Keratinocyte (primary cell): ENCODE results near the gene USH2A. TPM values are rescaled to one million over a fixed set of nuclear protein-coding genes. Genes with fewer than 3 reads are reported as not detected.

Experiments
- DNase-seq: peaks from one replicate; pipeline ENCODE4 v3.0.0-alpha.2; 2011; ENCODE audit warnings: low read depth, missing footprints, low spot score
- FAIRE-seq: peaks from 2 replicates; lab custom pipeline; 2011; peaks lifted over from hg19 to GRCh38; lab: Jason Lieb, UNC
- H2AFZ ChIP-seq: 2 replicates; pipeline ENCODE4 v1.6.0; 2012; ENCODE audit warnings: low read length, control low read depth, inconsistent platforms; ENCODE audit not compliant: control insufficient read depth
- H3K27ac ChIP-seq: 2 replicates; pipeline ENCODE4 v1.5.1; 2011; ENCODE audit warnings: low read length; ENCODE audit not compliant: control insufficient read depth, insufficient read depth
- H3K27me3 ChIP-seq: 3 replicates; pipeline ENCODE4 v1.6.0; 2011; ENCODE audit warnings: low read length; ENCODE audit not compliant: control insufficient read depth, insufficient read depth; ENCODE audit errors: extremely low read depth
- H3K36me3 ChIP-seq, 2 experiments: 2 replicates in 1 of 2; 3 replicates in 1 of 2; pipeline ENCODE4 v1.5.1; 2011; ENCODE audit warnings: low read length in 2 of 2, mild to moderate bottlenecking in 1 of 2; ENCODE audit not compliant: control insufficient read depth in 2 of 2, insufficient read depth in 2 of 2; ENCODE audit errors: extremely low read depth in 1 of 2
- H3K4me1 ChIP-seq: 3 replicates; pipeline ENCODE4 v1.5.1; 2011; ENCODE audit warnings: low read length; ENCODE audit not compliant: control insufficient read depth, insufficient read depth; ENCODE audit errors: extremely low read depth
- H3K4me2 ChIP-seq: 3 replicates; pipeline ENCODE4 v1.6.0; 2011; ENCODE audit warnings: low read depth, low read length; ENCODE audit not compliant: control insufficient read depth, insufficient read depth; ENCODE audit errors: extremely low read depth
- H3K4me3 ChIP-seq, 3 experiments: fragments of 200-600 bp in 1 of 3; sonication (generic) in 1 of 3; 2 replicates in 2 of 3; 3 replicates in 1 of 3; pipeline ENCODE4 v1.5.1; 2011 to 2016; ENCODE audit warnings: low read length in 3 of 3, mild to moderate bottlenecking in 3 of 3, control low read depth in 2 of 3, inconsistent platforms in 1 of 3, low read depth in 1 of 3, mixed read lengths in 1 of 3, mixed run types in 1 of 3, moderate library complexity in 1 of 3; ENCODE audit not compliant: control insufficient read depth in 2 of 3, insufficient read depth in 2 of 3; ENCODE audit errors: extremely low read depth in 1 of 3
- H3K79me2 ChIP-seq: 2 replicates; pipeline ENCODE4 v1.6.0; 2012; ENCODE audit warnings: low read length; ENCODE audit not compliant: control insufficient read depth, insufficient read depth
- H3K9ac ChIP-seq: 3 replicates; pipeline ENCODE4 v1.6.0; 2011; ENCODE audit warnings: low read length; ENCODE audit not compliant: control insufficient read depth, insufficient read depth; ENCODE audit errors: extremely low read depth
- H3K9me1 ChIP-seq: 3 replicates; pipeline ENCODE4 v1.6.0; 2011; ENCODE audit warnings: low read length; ENCODE audit not compliant: control insufficient read depth, insufficient read depth; ENCODE audit errors: extremely low read depth
- H3K9me3 ChIP-seq: 2 replicates; pipeline ENCODE4 v1.5.1; 2012; ENCODE audit warnings: low read depth, low read length; ENCODE audit not compliant: control insufficient read depth
- H4K20me1 ChIP-seq: 3 replicates; pipeline ENCODE4 v1.6.0; 2011; ENCODE audit warnings: low read length; ENCODE audit not compliant: control insufficient read depth, insufficient read depth; ENCODE audit errors: extremely low read depth
- CTCF ChIP-seq, 3 experiments: IDR thresholded peaks in 1 of 3; conservative IDR thresholded peaks in 1 of 3; optimal IDR thresholded peaks in 1 of 3; 2 replicates in 2 of 3; 3 replicates in 1 of 3; pipeline versions ENCODE3 to v1.5.1; 2011; ENCODE audit warnings: low read length in 3 of 3, mild to moderate bottlenecking in 3 of 3, moderate library complexity in 2 of 3, control low read depth in 1 of 3, inconsistent platforms in 1 of 3; ENCODE audit not compliant: insufficient read depth in 2 of 3; ENCODE audit errors: extremely low read depth in 1 of 3
- EZH2 ChIP-seq: IDR thresholded peaks from one replicate; pipeline ENCODE4 v1.6.1; 2012; ENCODE audit warnings: inconsistent platforms, mild to moderate bottlenecking, low read length, moderate library complexity
- dilution Hi-C: fragments of 300-500 bp; cut with MboI; formaldehyde crosslinking; loops from one replicate; pipeline ENCODE4 v1.7.0; 2020; ENCODE audit warnings: low sequenced_read_pairs; ENCODE audit not compliant: extremely low pct_ligation_motif_present
- polyA plus RNA-seq, 5 experiments: library from polyadenylated mRNA; depleted of rRNA in 3 of 5; stranded (reverse) in 3 of 5; stranded (forward) in 1 of 5; unstranded in 1 of 5; fragments of >200 nt; gene quantifications; 1 replicate in 1 of 5; 2 replicates in 3 of 5; 3 replicates in 1 of 5; pipeline versions ENCODE4 v1.2.1 to v1.2.3, GENCODE V29; 2011 to 2012; ENCODE audit warnings: missing spikeins in 2 of 5, low read depth in 1 of 5, low replicate concordance in 1 of 5

USH2A gene
- polyA plus RNA-seq, 1 donor (not counting 4 experiments of a cell fraction or from before 2014, with no cell fraction given), result not detected

GRCh38 chr1:215673943-215674342 lies 749.3 kb downstream of the USH2A start:
- Histone ChIP-seq H4K20me1 (no peaks in the 10 kb centered on the region), H3K4me1 (no peaks in the 10 kb centered on the region), H3K9ac (no peak overlapping the region), H2AFZ (no peak overlapping the region), H3K27me3 (no peaks in the 10 kb centered on the region), H3K79me2 (no peaks in the 10 kb centered on the region), H3K9me1 (no peaks in the 10 kb centered on the region), H3K27ac (no peak overlapping the region), H3K36me3 (no peaks in the 10 kb centered on the region), H3K4me2 (no peak overlapping the region), H3K4me3 (no peak overlapping the region), H3K9me3 (no peaks in the 10 kb centered on the region)
- TF ChIP-seq CTCF (optimal IDR thresholded peaks at IDR 0.05 in 1 of 3, IDR thresholded peaks at IDR 0.05 in 1 of 3, conservative IDR thresholded peaks at IDR 0.05 in 1 of 3; ENCODE audit: extremely low read depth in 1 of 3, insufficient read depth in 2 of 3, low read length in 3 of 3), result no peak
- TF ChIP-seq EZH2, result no peak
- dilution Hi-C loops, result no loop called here
- FAIRE-seq (no peak), DNase-seq (no peak)

GRCh38 chr1:215672482-215672881 lies 750.8 kb downstream of the USH2A start:
- dilution Hi-C loops, result no loop called here
- Histone ChIP-seq H3K4me3 (no peak overlapping the region), H3K4me2 (no peak overlapping the region), H3K27ac (no peak overlapping the region), H3K79me2 (no peaks in the 10 kb centered on the region), H3K36me3 (no peaks in the 10 kb centered on the region), H2AFZ (no peak overlapping the region), H3K9me1 (no peaks in the 10 kb centered on the region), H3K9me3 (no peaks in the 10 kb centered on the region), H3K27me3 (no peaks in the 10 kb centered on the region), H3K9ac (no peak overlapping the region), H4K20me1 (no peaks in the 10 kb centered on the region), H3K4me1 (no peaks in the 10 kb centered on the region)
- TF ChIP-seq EZH2 (no peak), CTCF (optimal IDR thresholded peaks at IDR 0.05 in 1 of 3, IDR thresholded peaks at IDR 0.05 in 1 of 3, conservative IDR thresholded peaks at IDR 0.05 in 1 of 3; ENCODE audit: extremely low read depth in 1 of 3, insufficient read depth in 2 of 3, low read length in 3 of 3) (no peak)
- FAIRE-seq, result no peak
- DNase-seq, result no peak
